HepG2 (cell line): ENCODE data around the gene FANCG. TPM values are rescaled to one million over a fixed set of nuclear protein-coding genes. Genes with fewer than 3 reads are reported as not detected.

Source experiments
- ELF1 ChIP-seq: sonication (generic); formaldehyde crosslinking; IDR thresholded peaks from 2 replicates; pipeline ENCODE4 v1.4.0; 2020; ENCODE audit warnings: missing genetic modification reagents
- GATAD2A ChIP-seq: IDR thresholded peaks from 2 replicates; pipeline ENCODE4 v1.6.1; 2016
- HDAC2 ChIP-seq: sonication (generic); formaldehyde crosslinking; IDR thresholded peaks from 2 replicates; pipeline ENCODE4 v1.4.0; 2020; ENCODE audit warnings: missing genetic modification reagents
- JARID2 ChIP-seq: sonication (generic); formaldehyde crosslinking; IDR thresholded peaks from 2 replicates; pipeline ENCODE4 v1.8.1; 2023; ENCODE audit warnings: missing genetic modification reagents, inconsistent platforms; ENCODE audit not compliant: insufficient replicate concordance
- KDM5A ChIP-seq: fragments of 200-600 bp; sonication (generic); IDR thresholded peaks from 2 replicates; pipeline ENCODE4 v1.7.0; 2018; ENCODE audit warnings: antibody characterized with exemption, mild to moderate bottlenecking, low read length, borderline replicate concordance
- MYNN ChIP-seq: sonication (generic); formaldehyde crosslinking; IDR thresholded peaks from 2 replicates; pipeline ENCODE4 v1.4.0; 2020; ENCODE audit warnings: mild to moderate bottlenecking, low read depth, missing genetic modification reagents
- PCBP1 ChIP-seq: fragments of 200-400 bp; formaldehyde crosslinking; IDR thresholded peaks from 2 replicates; pipeline ENCODE4 v1.6.1; 2017; ENCODE audit warnings: mild to moderate bottlenecking, low read depth, low read length, borderline replicate concordance
- RAD21 ChIP-seq: fragments of 450-650 bp; formaldehyde crosslinking; IDR thresholded peaks from 2 replicates; pipeline ENCODE4 v1.5.0; 2020; ENCODE audit warnings: mild to moderate bottlenecking
- RXRB ChIP-seq: IDR thresholded peaks from 2 replicates; pipeline ENCODE4 v1.6.1; 2016; ENCODE audit warnings: borderline replicate concordance, missing genetic modification reagents, missing compliant biosample characterization
- SIN3A ChIP-seq: IDR thresholded peaks from 2 replicates; pipeline ENCODE4 v1.6.1; 2011; ENCODE audit warnings: low read depth, mild to moderate bottlenecking, control low read depth, low read length, borderline replicate concordance
- SMAD9 ChIP-seq: sonication (generic); formaldehyde crosslinking; IDR thresholded peaks from 2 replicates; pipeline ENCODE4 v1.5.1; 2020; ENCODE audit warnings: mild to moderate bottlenecking, missing genetic modification reagents
- SMARCC2 ChIP-seq: fragments of 450-650 bp; IDR thresholded peaks from 2 replicates; pipeline ENCODE4 v1.6.1; 2017; ENCODE audit warnings: antibody characterized with exemption, mild to moderate bottlenecking
- SP5 ChIP-seq: IDR thresholded peaks from 2 replicates; pipeline ENCODE4 v1.6.1; 2016; ENCODE audit warnings: low read depth, borderline replicate concordance
- SPEN ChIP-seq: sonication (generic); formaldehyde crosslinking; IDR thresholded peaks from 2 replicates; pipeline ENCODE4 v1.5.1; 2020; ENCODE audit warnings: low read depth, mild to moderate bottlenecking, missing genetic modification reagents
- ZFYVE20 ChIP-seq: sonication (generic); formaldehyde crosslinking; IDR thresholded peaks from 2 replicates; pipeline ENCODE4 v1.8.0; 2023; ENCODE audit warnings: low read depth, mild to moderate bottlenecking, moderate library complexity, missing genetic modification reagents, borderline replicate concordance
- ZNF12 ChIP-seq: sonication (generic); formaldehyde crosslinking; IDR thresholded peaks from 2 replicates; pipeline ENCODE4 v1.5.0; 2020; ENCODE audit warnings: missing genetic modification reagents
- ZNF251 ChIP-seq: sonication (generic); formaldehyde crosslinking; IDR thresholded peaks from 2 replicates; pipeline ENCODE4 v1.9.0; 2021; ENCODE audit warnings: mild to moderate bottlenecking, missing genetic modification reagents
- ZNF335 ChIP-seq: sonication (generic); formaldehyde crosslinking; IDR thresholded peaks from 2 replicates; pipeline ENCODE4 v1.4.0; 2020; ENCODE audit warnings: missing genetic modification reagents
- ZNF616 ChIP-seq: sonication (generic); formaldehyde crosslinking; IDR thresholded peaks from 2 replicates; pipeline ENCODE4 v1.5.0; 2020; ENCODE audit warnings: low read depth, mild to moderate bottlenecking, missing genetic modification reagents
- ZSCAN22 ChIP-seq: sonication (generic); formaldehyde crosslinking; IDR thresholded peaks from 2 replicates; pipeline ENCODE4 v1.4.0; 2020; ENCODE audit warnings: mild to moderate bottlenecking, missing genetic modification reagents
- polyA plus RNA-seq, 8 experiments: library from polyadenylated mRNA; depleted of rRNA in 3 of 8; stranded (reverse) in 7 of 8; unstranded in 1 of 8; fragments of >200 nt; fragmentation: Illumina TruSeq in 4 of 8; extraction: Trizol in 4 of 8; gene quantifications; 2 replicates each; pipeline versions ENCODE4 v1.2.1 to v1.2.3, GENCODE V29; 2011 to 2016; ENCODE audit warnings: low read depth in 4 of 8, missing spikeins in 1 of 8, mixed read lengths in 1 of 8; ENCODE audit not compliant: insufficient read depth in 1 of 8
- total RNA-seq, 5 experiments: library from RNA; depleted of rRNA; stranded (reverse); fragments of >200 nt; fragmentation: Illumina TruSeq; extraction: Trizol; gene quantifications; 2 replicates each; pipeline ENCODE4 v1.2.3, GENCODE V29; 2016; ENCODE audit warnings: low read depth in 1 of 5
- TF ChIP-seq, protein P1 (sequence below): sonication (generic); formaldehyde crosslinking; IDR thresholded peaks from 2 replicates; pipeline ENCODE4 v1.4.0; 2020; ENCODE audit warnings: missing genetic modification reagents, borderline replicate concordance
- TF ChIP-seq, protein P2 (sequence below): sonication (generic); formaldehyde crosslinking; conservative IDR thresholded peaks from 2 replicates; pipeline ENCODE4 v1.4.0; 2020; ENCODE audit warnings: missing genetic modification reagents
- TF ChIP-seq, protein P3 (sequence below): sonication (generic); formaldehyde crosslinking; IDR thresholded peaks from 2 replicates; pipeline ENCODE4 v1.5.1; 2020; ENCODE audit warnings: mild to moderate bottlenecking, missing genetic modification reagents

Gene FANCG
- total and polyA plus RNA-seq, 2 of the 13 experiments (the other 11 are each of a cell fraction or from before 2014, with no cell fraction given): 14.4 to 45.1 TPM

DNA sequence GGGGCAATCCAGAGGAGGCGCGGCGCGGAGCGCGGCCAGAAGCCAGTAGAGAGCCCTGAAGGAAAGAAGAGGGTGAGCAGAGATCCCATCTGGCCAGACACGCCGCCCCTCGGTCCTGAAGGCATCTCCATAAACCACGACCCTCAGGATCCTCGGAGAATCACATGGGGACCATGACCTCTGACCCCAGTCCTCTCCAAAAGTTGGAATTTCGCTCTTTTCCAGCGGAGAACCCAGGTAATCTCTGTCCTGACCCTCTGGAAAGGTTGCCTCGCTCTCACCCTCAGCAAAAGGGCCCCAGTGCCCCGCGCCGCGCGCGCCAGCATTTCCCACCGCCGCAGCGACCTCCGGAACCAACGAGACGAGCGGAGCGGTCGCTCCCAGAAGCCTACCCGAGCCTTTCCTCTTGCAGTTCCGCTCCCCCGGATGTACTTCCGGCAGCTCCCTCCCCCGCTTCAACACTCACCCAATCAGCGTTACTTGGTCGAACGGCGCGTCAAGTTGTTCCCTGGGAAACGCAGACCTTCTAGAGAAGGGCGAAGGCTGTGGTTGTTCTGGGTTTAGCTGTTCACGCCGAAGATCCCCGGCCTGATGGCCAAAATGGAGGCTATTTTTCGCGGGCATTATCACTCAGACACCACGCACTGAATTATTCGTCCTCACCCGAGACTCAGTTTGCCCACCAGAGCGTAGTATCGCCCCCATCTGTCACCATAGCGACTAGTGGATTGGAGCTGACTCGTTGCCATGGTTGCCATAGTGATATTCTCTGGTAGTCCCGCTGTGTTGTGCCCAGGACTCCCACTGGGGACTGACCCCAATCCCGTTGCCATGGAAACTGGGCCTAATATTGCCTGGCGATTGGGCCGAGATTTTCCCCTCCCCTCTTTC, 23.3 kb upstream of the FANCG start, which contains the start of gene STOML2 (continued):
- TF ChIP-seq, protein P1, sequence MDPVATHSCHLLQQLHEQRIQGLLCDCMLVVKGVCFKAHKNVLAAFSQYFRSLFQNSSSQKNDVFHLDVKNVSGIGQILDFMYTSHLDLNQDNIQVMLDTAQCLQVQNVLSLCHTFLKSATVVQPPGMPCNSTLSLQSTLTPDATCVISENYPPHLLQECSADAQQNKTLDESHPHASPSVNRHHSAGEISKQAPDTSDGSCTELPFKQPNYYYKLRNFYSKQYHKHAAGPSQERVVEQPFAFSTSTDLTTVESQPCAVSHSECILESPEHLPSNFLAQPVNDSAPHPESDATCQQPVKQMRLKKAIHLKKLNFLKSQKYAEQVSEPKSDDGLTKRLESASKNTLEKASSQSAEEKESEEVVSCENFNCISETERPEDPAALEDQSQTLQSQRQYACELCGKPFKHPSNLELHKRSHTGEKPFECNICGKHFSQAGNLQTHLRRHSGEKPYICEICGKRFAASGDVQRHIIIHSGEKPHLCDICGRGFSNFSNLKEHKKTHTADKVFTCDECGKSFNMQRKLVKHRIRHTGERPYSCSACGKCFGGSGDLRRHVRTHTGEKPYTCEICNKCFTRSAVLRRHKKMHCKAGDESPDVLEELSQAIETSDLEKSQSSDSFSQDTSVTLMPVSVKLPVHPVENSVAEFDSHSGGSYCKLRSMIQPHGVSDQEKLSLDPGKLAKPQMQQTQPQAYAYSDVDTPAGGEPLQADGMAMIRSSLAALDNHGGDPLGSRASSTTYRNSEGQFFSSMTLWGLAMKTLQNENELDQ: 0 out of 2 replicates have a peak, but pooled peaks have one; percentile 30
- TF ChIP-seq ELF1 (CRISPR knock-in tag): peak; percentile 85
- TF ChIP-seq RXRB: peak; percentile 79
- TF ChIP-seq MYNN (CRISPR knock-in tag): no peak
- TF ChIP-seq SMARCC2: no peak
- TF ChIP-seq, protein P2, sequence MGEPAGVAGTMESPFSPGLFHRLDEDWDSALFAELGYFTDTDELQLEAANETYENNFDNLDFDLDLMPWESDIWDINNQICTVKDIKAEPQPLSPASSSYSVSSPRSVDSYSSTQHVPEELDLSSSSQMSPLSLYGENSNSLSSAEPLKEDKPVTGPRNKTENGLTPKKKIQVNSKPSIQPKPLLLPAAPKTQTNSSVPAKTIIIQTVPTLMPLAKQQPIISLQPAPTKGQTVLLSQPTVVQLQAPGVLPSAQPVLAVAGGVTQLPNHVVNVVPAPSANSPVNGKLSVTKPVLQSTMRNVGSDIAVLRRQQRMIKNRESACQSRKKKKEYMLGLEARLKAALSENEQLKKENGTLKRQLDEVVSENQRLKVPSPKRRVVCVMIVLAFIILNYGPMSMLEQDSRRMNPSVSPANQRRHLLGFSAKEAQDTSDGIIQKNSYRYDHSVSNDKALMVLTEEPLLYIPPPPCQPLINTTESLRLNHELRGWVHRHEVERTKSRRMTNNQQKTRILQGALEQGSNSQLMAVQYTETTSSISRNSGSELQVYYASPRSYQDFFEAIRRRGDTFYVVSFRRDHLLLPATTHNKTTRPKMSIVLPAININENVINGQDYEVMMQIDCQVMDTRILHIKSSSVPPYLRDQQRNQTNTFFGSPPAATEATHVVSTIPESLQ (CRISPR knock-in tag): no peak
- TF ChIP-seq ZFYVE20 (CRISPR knock-in tag): no peak
- TF ChIP-seq ZSCAN22 (CRISPR knock-in tag): no peak
- no peak for TF ChIP-seq JARID2 (CRISPR knock-in tag)
- TF ChIP-seq KDM5A: peak; percentile 97
- peak; percentile 88 for TF ChIP-seq HDAC2 (CRISPR knock-in tag)
- TF ChIP-seq, protein P3, sequence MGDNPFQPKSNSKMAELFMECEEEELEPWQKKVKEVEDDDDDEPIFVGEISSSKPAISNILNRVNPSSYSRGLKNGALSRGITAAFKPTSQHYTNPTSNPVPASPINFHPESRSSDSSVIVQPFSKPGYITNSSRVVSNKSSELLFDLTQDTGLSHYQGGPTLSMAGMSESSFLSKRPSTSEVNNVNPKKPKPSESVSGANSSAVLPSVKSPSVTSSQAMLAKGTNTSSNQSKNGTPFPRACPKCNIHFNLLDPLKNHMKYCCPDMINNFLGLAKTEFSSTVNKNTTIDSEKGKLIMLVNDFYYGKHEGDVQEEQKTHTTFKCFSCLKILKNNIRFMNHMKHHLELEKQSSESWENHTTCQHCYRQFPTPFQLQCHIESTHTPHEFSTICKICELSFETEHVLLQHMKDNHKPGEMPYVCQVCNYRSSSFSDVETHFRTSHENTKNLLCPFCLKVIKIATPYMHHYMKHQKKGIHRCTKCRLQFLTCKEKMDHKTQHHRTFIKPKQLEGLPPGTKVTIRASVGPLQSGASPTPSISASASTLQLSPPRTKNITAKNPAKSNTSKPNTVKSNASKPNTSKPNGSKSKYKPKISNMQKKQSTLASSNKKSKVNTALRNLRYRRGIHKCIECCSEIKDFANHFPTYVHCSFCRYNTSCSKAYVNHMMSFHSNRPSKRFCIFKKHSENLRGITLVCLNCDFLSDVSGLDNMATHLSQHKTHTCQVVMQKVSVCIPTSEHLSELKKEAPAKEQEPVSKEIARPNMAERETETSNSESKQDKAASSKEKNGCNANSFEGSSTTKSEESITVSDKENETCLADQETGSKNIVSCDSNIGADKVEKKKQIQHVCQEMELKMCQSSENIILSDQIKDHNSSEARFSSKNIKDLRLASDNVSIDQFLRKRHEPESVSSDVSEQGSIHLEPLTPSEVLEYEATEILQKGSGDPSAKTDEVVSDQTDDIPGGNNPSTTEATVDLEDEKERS (CRISPR knock-in tag): 0 out of 2 replicates have a peak, but pooled peaks have one; percentile 53
- peak; percentile 33; the same call in 1 of the 2 replicates for TF ChIP-seq RAD21 (CRISPR knock-in tag)
- no peak for TF ChIP-seq SP5 (CRISPR knock-in tag)
- TF ChIP-seq SIN3A: peak; percentile 96
- no peak for TF ChIP-seq SMAD9 (CRISPR knock-in tag)
- no peak for TF ChIP-seq ZNF616
- TF ChIP-seq ZNF335 (CRISPR knock-in tag): peak; percentile 83; the same call in 1 of the 2 replicates
- no peak for TF ChIP-seq ZNF251 (CRISPR knock-in tag)
- TF ChIP-seq ZNF12 (CRISPR knock-in tag): no peak
- TF ChIP-seq PCBP1: no peak
- TF ChIP-seq SPEN: peak; percentile 97
- TF ChIP-seq GATAD2A: peak; percentile 55; the same call in 1 of the 2 replicates
